Measurements from ENCODE around the gene PNLIPRP2. TPM values are rescaled to one million over a fixed set of nuclear protein-coding genes. Genes with fewer than 3 reads are reported as not detected.

The PNLIPRP2 gene
- total and polyA plus RNA-seq, 2 of the 8 experiments (the other 6 are each of a cell fraction or from before 2014, with no cell fraction given) = 0.11 TPM; not detected in 1

- no peak for TF ChIP-seq E2F6 (IDR thresholded peaks at IDR 0.05)
- TF ChIP-seq RBBP5 (IDR thresholded peaks at IDR 0.05; ENCODE audit: borderline replicate concordance, low read depth, low read length) = no peak
- no peak for TF ChIP-seq EP300 (IDR thresholded peaks at IDR 0.05; ENCODE audit: borderline replicate concordance in 1 of 2, low read depth in 2 of 2, low read length in 2 of 2)
- TF ChIP-seq SIN3A (conservative IDR thresholded peaks at IDR 0.05 in 1 of 2, IDR thresholded peaks at IDR 0.05 in 1 of 2; ENCODE audit: low read depth in 1 of 2, low read length in 2 of 2) = no peak
- no peak for TF ChIP-seq ZNF274 (IDR thresholded peaks at IDR 0.05; ENCODE audit: borderline replicate concordance, extremely low read depth, low read length)
- TF ChIP-seq SP2 (IDR thresholded peaks at IDR 0.05; ENCODE audit: low read length) = no peak
These were observed 32.7 kb upstream of the PNLIPRP2 start (continued) for GRCh38 chr10:116587878-116588591.
